Measurements from ENCODE around the gene TMEM87A. TPM values are rescaled to one million over a fixed set of nuclear protein-coding genes. Genes with fewer than 3 reads are reported as not detected.
A peak's percentile ranks its signal among the peaks of the same experiment; 100 is the strongest.

TMEM87A gene
- total and polyA plus RNA-seq, 2 donors from 2014 or later: 18.8 to 57.3 TPM

GRCh38 chr15:42191610-42192346, 81.5 kb downstream of the TMEM87A start:
- H3K9me3 ChIP-seq (ENCODE audit: control insufficient read depth in 2 of 3, insufficient read depth in 1 of 3, low read length in 3 of 3): no peaks in the 10 kb centered on the region
- TF ChIP-seq CTCF (IDR thresholded peaks at IDR 0.05; ENCODE audit: borderline replicate concordance, extremely low read depth, insufficient read depth): no peak
- no peak overlapping the region for H3K27ac ChIP-seq (ENCODE audit: low read depth in 2 of 2, low read length in 2 of 2)
- H3K4me1 ChIP-seq (ENCODE audit: control insufficient read depth in 2 of 3, insufficient read depth in 2 of 3, low read depth in 1 of 3, low read length in 3 of 3): peaks cover 0 to 2% (median 0%) of the 10 kb centered on the region in 3 donors
- FAIRE-seq (no peak), DNase-seq (peak in 1 of 5 donors; percentile 9)
- no peak overlapping the region for H3K4me3 ChIP-seq (ENCODE audit: low read length in 3 of 3)
- H3K36me3 ChIP-seq (ENCODE audit: control insufficient read depth in 2 of 3, insufficient read depth in 3 of 3, low read length in 3 of 3): peaks cover 10 to 25% (median 10%) of the 10 kb centered on the region in 3 donors
- H3K27me3 ChIP-seq (ENCODE audit: control insufficient read depth, insufficient read depth, low read length): no peaks in the 10 kb centered on the region
- no peak overlapping the region for H3K9ac ChIP-seq (ENCODE audit: low read length in 3 of 3)
- intact Hi-C loops (cut with DNase I): no loop called here

- Histone ChIP-seq H3K9ac (ENCODE audit: low read length in 3 of 3) (no peak overlapping the region), H3K27me3 (ENCODE audit: control insufficient read depth, insufficient read depth, low read length) (no peaks in the 10 kb centered on the region), H3K27ac (ENCODE audit: low read depth in 2 of 2, low read length in 2 of 2) (no peak overlapping the region), H3K9me3 (ENCODE audit: control insufficient read depth in 2 of 3, insufficient read depth in 1 of 3, low read length in 3 of 3) (no peaks in the 10 kb centered on the region), H3K4me3 (ENCODE audit: low read length in 3 of 3) (no peak overlapping the region), H3K36me3 (ENCODE audit: control insufficient read depth in 2 of 3, insufficient read depth in 3 of 3, low read length in 3 of 3) (peaks cover 10 to 38% (median 15%) of the 10 kb centered on the region in 3 donors), H3K4me1 (ENCODE audit: control insufficient read depth in 2 of 3, insufficient read depth in 2 of 3, low read depth in 1 of 3, low read length in 3 of 3) (peaks cover 0 to 2% (median 0%) of the 10 kb centered on the region in 3 donors)
- TF ChIP-seq CTCF (IDR thresholded peaks at IDR 0.05; ENCODE audit: borderline replicate concordance, extremely low read depth, insufficient read depth): no peak
- intact Hi-C loops (cut with DNase I): no loop called here
- no peak for FAIRE-seq
- DNase-seq: no peak
Measured at GRCh38 chr15:42190370-42190769, 82.9 kb downstream of the TMEM87A start.

- no peak overlapping the region for H3K27ac ChIP-seq (ENCODE audit: low read depth in 2 of 2, low read length in 2 of 2)
- peaks cover 12 to 55% (median 37%) of the 10 kb centered on the region in 3 donors for H3K36me3 ChIP-seq (ENCODE audit: control insufficient read depth in 2 of 3, insufficient read depth in 3 of 3, low read length in 3 of 3)
- no peak overlapping the region for H3K9ac ChIP-seq (ENCODE audit: low read length in 3 of 3)
- no peak overlapping the region for H3K4me3 ChIP-seq (ENCODE audit: low read length in 3 of 3)
- TF ChIP-seq CTCF (IDR thresholded peaks at IDR 0.05; ENCODE audit: borderline replicate concordance, extremely low read depth, insufficient read depth): no peak
- intact Hi-C loops (cut with DNase I): no loop called here
- H3K4me1 ChIP-seq (ENCODE audit: control insufficient read depth in 2 of 3, insufficient read depth in 2 of 3, low read depth in 1 of 3, low read length in 3 of 3): no peaks in the 10 kb centered on the region
- H3K9me3 ChIP-seq (ENCODE audit: control insufficient read depth in 2 of 3, insufficient read depth in 1 of 3, low read length in 3 of 3): no peaks in the 10 kb centered on the region
- DNase-seq (no peak), FAIRE-seq (no peak)
- H3K27me3 ChIP-seq (ENCODE audit: control insufficient read depth, insufficient read depth, low read length): no peaks in the 10 kb centered on the region
Measured at GRCh38 chr15:42185801-42186200, 87.4 kb downstream of the TMEM87A start.

Measured in kidney (tissue), 14 donors.